A549 (cell line): ENCODE measurements around the gene PCDHB4.
"Not testable (repeated sequence)": the region's sequence is repeated elsewhere in the genome, so short reads cannot be mapped to it uniquely, and the experiment has no call there.

ENCODE experiments used
- KDM1A ChIP-seq: fragments of 200-600 bp; sonication (generic); IDR thresholded peaks from 2 replicates; pipeline ENCODE4 v1.6.1; 2016; ENCODE audit warnings: low read depth, mild to moderate bottlenecking
- TF ChIP-seq, protein P1 (sequence below): fragments of >200 bp; sonication (Bioruptor Twin); formaldehyde crosslinking; IDR thresholded peaks from 3 replicates; pipeline ENCODE4 v1.5.1; 2016
- TF ChIP-seq, protein P2 (sequence below): IDR thresholded peaks from 2 replicates; pipeline ENCODE4 v1.6.1; 2012

GRCh38 chr5:141096586-141096985, 25.0 kb upstream of the PCDHB4 start:
- TF ChIP-seq, protein P1, sequence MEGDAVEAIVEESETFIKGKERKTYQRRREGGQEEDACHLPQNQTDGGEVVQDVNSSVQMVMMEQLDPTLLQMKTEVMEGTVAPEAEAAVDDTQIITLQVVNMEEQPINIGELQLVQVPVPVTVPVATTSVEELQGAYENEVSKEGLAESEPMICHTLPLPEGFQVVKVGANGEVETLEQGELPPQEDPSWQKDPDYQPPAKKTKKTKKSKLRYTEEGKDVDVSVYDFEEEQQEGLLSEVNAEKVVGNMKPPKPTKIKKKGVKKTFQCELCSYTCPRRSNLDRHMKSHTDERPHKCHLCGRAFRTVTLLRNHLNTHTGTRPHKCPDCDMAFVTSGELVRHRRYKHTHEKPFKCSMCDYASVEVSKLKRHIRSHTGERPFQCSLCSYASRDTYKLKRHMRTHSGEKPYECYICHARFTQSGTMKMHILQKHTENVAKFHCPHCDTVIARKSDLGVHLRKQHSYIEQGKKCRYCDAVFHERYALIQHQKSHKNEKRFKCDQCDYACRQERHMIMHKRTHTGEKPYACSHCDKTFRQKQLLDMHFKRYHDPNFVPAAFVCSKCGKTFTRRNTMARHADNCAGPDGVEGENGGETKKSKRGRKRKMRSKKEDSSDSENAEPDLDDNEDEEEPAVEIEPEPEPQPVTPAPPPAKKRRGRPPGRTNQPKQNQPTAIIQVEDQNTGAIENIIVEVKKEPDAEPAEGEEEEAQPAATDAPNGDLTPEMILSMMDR, result not testable (repeated sequence)
- TF ChIP-seq, protein P2, sequence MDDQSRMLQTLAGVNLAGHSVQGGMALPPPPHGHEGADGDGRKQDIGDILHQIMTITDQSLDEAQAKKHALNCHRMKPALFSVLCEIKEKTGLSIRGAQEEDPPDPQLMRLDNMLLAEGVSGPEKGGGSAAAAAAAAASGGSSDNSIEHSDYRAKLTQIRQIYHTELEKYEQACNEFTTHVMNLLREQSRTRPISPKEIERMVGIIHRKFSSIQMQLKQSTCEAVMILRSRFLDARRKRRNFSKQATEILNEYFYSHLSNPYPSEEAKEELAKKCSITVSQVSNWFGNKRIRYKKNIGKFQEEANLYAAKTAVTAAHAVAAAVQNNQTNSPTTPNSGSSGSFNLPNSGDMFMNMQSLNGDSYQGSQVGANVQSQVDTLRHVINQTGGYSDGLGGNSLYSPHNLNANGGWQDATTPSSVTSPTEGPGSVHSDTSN, result not testable (repeated sequence)
- TF ChIP-seq KDM1A, result not testable (repeated sequence)
